AG04449 (cell line): ENCODE results near the gene TMTC2.

Experiments used
- CTCF ChIA-PET: fragments of 350-600 bp; formaldehyde crosslinking; extraction: SDS; loops from one replicate; lab custom pipeline; 2021; ENCODE audit warnings: antibody characterized with exemption; lab: Yijun Ruan, JAX
- POLR2A ChIA-PET: fragments of 400-600, 350-600 bp; formaldehyde crosslinking; extraction: SDS; loops from one replicate; lab custom pipeline; 2020; ENCODE audit warnings: antibody characterized with exemption, inconsistent platforms; lab: Yijun Ruan, JAX
- DNase-seq: peaks from one replicate; pipeline ENCODE4 v3.0.0-alpha.2; 2010; ENCODE audit warnings: low read depth, low spot score
- H3K4me3 ChIP-seq: 2 replicates; pipeline ENCODE4 v1.5.1; 2011; ENCODE audit warnings: low read depth, mild to moderate bottlenecking, control low read depth, low read length
- CTCF ChIP-seq: IDR thresholded peaks from one replicate; pipeline ENCODE4 v1.5.1; 2011; ENCODE audit warnings: mild to moderate bottlenecking, moderate library complexity, low read length, control low read depth, inconsistent platforms; ENCODE audit not compliant: insufficient read depth; ENCODE audit errors: missing control alignments

Gene TMTC2

GRCh38 chr12:82996168-82996812 is 309.6 kb downstream of the TMTC2 start:
- ChIA-PET CTCF (no interaction called here), POLR2A (no interaction called here)
- no peak for DNase-seq
- TF ChIP-seq CTCF = no peak
- no peak overlapping the region for H3K4me3 ChIP-seq

GRCh38 chr12:82998509-82998908 is 311.8 kb downstream of the TMTC2 start:
- CTCF ChIA-PET = no interaction called here
- H3K4me3 ChIP-seq = no peak overlapping the region

GRCh38 chr12:83003026-83003425 is 316.3 kb downstream of the TMTC2 start:
- ChIA-PET CTCF (no interaction called here), POLR2A (no interaction called here)
- TF ChIP-seq CTCF = no peak
- H3K4me3 ChIP-seq = no peak overlapping the region
- no peak for DNase-seq

More at GRCh38 chr12:82998509-82998908, 311.8 kb downstream of the TMTC2 start:
- no peak for TF ChIP-seq CTCF
- no peak for DNase-seq
- POLR2A ChIA-PET = no interaction called here

- no peak for DNase-seq
- ChIA-PET POLR2A (no interaction called here), CTCF (no interaction called here)
- no peak for TF ChIP-seq CTCF
- H3K4me3 ChIP-seq = no peak overlapping the region
These were observed 319.0 kb downstream of the TMTC2 start for GRCh38 chr12:83005534-83006197.

GRCh38 chr12:83008703-83009102 is 322.0 kb downstream of the TMTC2 start:
- CTCF ChIA-PET = no interaction called here
- H3K4me3 ChIP-seq = no peak overlapping the region
- POLR2A ChIA-PET = no interaction called here
- DNase-seq = no peak
- TF ChIP-seq CTCF = no peak

GRCh38 chr12:83010169-83010804 is 323.6 kb downstream of the TMTC2 start:
- POLR2A ChIA-PET = no interaction called here
- CTCF ChIA-PET = no interaction called here
- no peak overlapping the region for H3K4me3 ChIP-seq
- DNase-seq = no peak
- no peak for TF ChIP-seq CTCF
